HAP-1 (cell line): Measurements from ENCODE around the gene RIF1.

Experiments
- DNase-seq, 2 experiments: peaks; one replicate each; pipeline ENCODE4 v3.0.0-alpha.2; 2016 to 2020; ENCODE audit warnings: low spot score in 2 of 2
- H3K27me3 ChIP-seq: fragments of 250-450 bp; sonication (Bioruptor Pico); 2 replicates; pipeline ENCODE4 v1.5.1; 2020; ENCODE audit warnings: low read depth, mild to moderate bottlenecking, moderate library complexity
- H3K36me3 ChIP-seq: fragments of 250-450 bp; sonication (Bioruptor Pico); replicated peaks from 2 replicates; pipeline ENCODE4 v1.5.1; 2020; ENCODE audit warnings: mild to moderate bottlenecking
- H3K4me1 ChIP-seq: fragments of 250-450 bp; sonication (Bioruptor Pico); 2 replicates; pipeline ENCODE4 v1.5.1; 2020; ENCODE audit warnings: mild to moderate bottlenecking
- H3K4me3 ChIP-seq: fragments of 250-450 bp; sonication (Bioruptor Pico); 2 replicates; pipeline ENCODE4 v1.5.1; 2020; ENCODE audit warnings: mild to moderate bottlenecking, moderate library complexity
- H3K9me3 ChIP-seq: fragments of 250-450 bp; sonication (Bioruptor Pico); 2 replicates; pipeline ENCODE4 v1.5.1; 2020; ENCODE audit warnings: mild to moderate bottlenecking, moderate library complexity
- in situ Hi-C: fragments of 300-500 bp; cut with MboI; formaldehyde crosslinking; loops from 3 replicates; pipeline ENCODE4 v1.14.3; 2020; ENCODE audit warnings: low sequenced_read_pairs, inconsistent platforms, mixed read lengths

RIF1 gene, protein sequence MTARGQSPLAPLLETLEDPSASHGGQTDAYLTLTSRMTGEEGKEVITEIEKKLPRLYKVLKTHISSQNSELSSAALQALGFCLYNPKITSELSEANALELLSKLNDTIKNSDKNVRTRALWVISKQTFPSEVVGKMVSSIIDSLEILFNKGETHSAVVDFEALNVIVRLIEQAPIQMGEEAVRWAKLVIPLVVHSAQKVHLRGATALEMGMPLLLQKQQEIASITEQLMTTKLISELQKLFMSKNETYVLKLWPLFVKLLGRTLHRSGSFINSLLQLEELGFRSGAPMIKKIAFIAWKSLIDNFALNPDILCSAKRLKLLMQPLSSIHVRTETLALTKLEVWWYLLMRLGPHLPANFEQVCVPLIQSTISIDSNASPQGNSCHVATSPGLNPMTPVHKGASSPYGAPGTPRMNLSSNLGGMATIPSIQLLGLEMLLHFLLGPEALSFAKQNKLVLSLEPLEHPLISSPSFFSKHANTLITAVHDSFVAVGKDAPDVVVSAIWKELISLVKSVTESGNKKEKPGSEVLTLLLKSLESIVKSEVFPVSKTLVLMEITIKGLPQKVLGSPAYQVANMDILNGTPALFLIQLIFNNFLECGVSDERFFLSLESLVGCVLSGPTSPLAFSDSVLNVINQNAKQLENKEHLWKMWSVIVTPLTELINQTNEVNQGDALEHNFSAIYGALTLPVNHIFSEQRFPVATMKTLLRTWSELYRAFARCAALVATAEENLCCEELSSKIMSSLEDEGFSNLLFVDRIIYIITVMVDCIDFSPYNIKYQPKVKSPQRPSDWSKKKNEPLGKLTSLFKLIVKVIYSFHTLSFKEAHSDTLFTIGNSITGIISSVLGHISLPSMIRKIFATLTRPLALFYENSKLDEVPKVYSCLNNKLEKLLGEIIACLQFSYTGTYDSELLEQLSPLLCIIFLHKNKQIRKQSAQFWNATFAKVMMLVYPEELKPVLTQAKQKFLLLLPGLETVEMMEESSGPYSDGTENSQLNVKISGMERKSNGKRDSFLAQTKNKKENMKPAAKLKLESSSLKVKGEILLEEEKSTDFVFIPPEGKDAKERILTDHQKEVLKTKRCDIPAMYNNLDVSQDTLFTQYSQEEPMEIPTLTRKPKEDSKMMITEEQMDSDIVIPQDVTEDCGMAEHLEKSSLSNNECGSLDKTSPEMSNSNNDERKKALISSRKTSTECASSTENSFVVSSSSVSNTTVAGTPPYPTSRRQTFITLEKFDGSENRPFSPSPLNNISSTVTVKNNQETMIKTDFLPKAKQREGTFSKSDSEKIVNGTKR (N-terminal part only)

GRCh38 chr2:151409601-151410484, at the start of gene RIF1:
TSS of gene RIF1 (plus strand) at chr2:151409902. CDS start at chr2:151410424, 522 bp downstream.
- Histone ChIP-seq H3K9me3 (peaks cover 4% of the 10 kb centered on the region; the same call in 1 of the 2 replicates), H3K4me1 (peaks cover 14% of the 10 kb centered on the region), H3K27me3 (no peaks in the 10 kb centered on the region), H3K36me3 (peaks cover 36% of the 10 kb centered on the region), H3K4me3 (peak within 1 kb of the TSS; percentile 89)
- in situ Hi-C loops, result no loop called here
- DNase-seq, result peak; percentile 96

DNA sequence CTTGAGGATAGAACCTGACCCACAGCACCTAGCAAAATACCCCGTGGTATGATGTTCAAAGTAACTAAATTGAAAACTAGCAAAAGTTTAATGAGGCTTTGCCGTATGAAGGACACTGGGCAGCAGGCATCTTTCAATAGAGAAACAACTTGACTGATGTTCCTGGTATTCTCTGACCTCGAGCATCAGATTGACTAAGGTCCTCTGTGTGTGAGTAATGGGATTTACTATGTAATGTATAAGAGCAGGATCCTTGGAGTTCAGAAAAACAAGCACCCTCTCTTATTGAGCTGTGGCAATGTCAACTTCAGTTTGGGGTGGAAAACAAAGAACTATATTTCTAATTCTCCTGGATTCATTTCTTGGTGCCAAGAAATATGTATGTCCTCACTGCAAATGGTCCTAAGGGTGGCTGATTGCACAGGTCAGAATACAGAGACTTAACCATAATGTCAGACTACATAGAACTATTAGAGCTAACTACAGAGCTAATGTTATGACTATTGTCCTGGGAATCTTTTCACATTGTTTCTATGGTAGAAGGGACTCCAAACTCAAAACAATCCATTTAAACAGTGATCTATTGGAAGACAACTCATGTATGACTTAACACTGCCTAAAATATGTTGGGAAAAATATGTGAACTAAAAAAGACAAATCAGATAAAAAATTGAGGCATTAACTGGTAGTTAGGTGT, 47.9 kb upstream of the RIF1 start:
- in situ Hi-C loops, result no loop called here
- H3K4me1 ChIP-seq, result peaks cover 14% of the 10 kb centered on the region
- no peaks in the 10 kb centered on the region for H3K9me3 ChIP-seq
- DNase-seq, result no peak
- no peaks in the 10 kb centered on the region for H3K27me3 ChIP-seq
- no peaks in the 10 kb centered on the region for H3K36me3 ChIP-seq
- no peak overlapping the region for H3K4me3 ChIP-seq

- H3K36me3 ChIP-seq, result no peaks in the 10 kb centered on the region
- peaks cover 4% of the 10 kb centered on the region for H3K4me1 ChIP-seq
- in situ Hi-C loops, result no loop called here
- no peak overlapping the region for H3K4me3 ChIP-seq
- H3K27me3 ChIP-seq, result no peaks in the 10 kb centered on the region
- no peaks in the 10 kb centered on the region for H3K9me3 ChIP-seq
- no peak for DNase-seq
Observed at GRCh38 chr2:151363709-151364108, 46.0 kb upstream of the RIF1 start.

- Histone ChIP-seq H3K4me1 (no peaks in the 10 kb centered on the region), H3K9me3 (no peaks in the 10 kb centered on the region), H3K36me3 (no peaks in the 10 kb centered on the region), H3K4me3 (no peak overlapping the region), H3K27me3 (no peaks in the 10 kb centered on the region)
- no peak for DNase-seq
- in situ Hi-C loops, result no loop called here
Observed at GRCh38 chr2:151367571-151367970, 42.1 kb upstream of the RIF1 start.

- no peaks in the 10 kb centered on the region for H3K9me3 ChIP-seq
- no peaks in the 10 kb centered on the region for H3K27me3 ChIP-seq
- H3K4me3 ChIP-seq, result no peak overlapping the region
- in situ Hi-C loops, result no loop called here
- H3K36me3 ChIP-seq, result no peaks in the 10 kb centered on the region
- DNase-seq, result peak in 1 of 2 experiments; percentile 14
- peaks cover 11% of the 10 kb centered on the region for H3K4me1 ChIP-seq
Observed at GRCh38 chr2:151374436-151374835, 35.3 kb upstream of the RIF1 start.

- in situ Hi-C loops, result no loop called here
- Histone ChIP-seq H3K4me1 (peaks cover 5% of the 10 kb centered on the region), H3K27me3 (no peaks in the 10 kb centered on the region), H3K9me3 (no peaks in the 10 kb centered on the region), H3K36me3 (no peaks in the 10 kb centered on the region), H3K4me3 (no peak overlapping the region)
- no peak for DNase-seq
Observed at GRCh38 chr2:151379169-151379568, 30.5 kb upstream of the RIF1 start.

- no peak for DNase-seq
- H3K36me3 ChIP-seq, result no peaks in the 10 kb centered on the region
- H3K9me3 ChIP-seq, result no peaks in the 10 kb centered on the region
- H3K4me3 ChIP-seq, result no peak overlapping the region
- no peaks in the 10 kb centered on the region for H3K27me3 ChIP-seq
- in situ Hi-C loops, result no loop called here
- peaks cover 6% of the 10 kb centered on the region; the same call in 1 of the 2 replicates for H3K4me1 ChIP-seq
Observed at GRCh38 chr2:151380580-151381235, 29.0 kb upstream of the RIF1 start.

- H3K4me1 ChIP-seq, result peaks cover 6% of the 10 kb centered on the region; the same call in 1 of the 2 replicates
- H3K27me3 ChIP-seq, result no peaks in the 10 kb centered on the region
- in situ Hi-C loops, result no loop called here
- H3K36me3 ChIP-seq, result no peaks in the 10 kb centered on the region
- no peak for DNase-seq
- H3K9me3 ChIP-seq, result no peaks in the 10 kb centered on the region
- H3K4me3 ChIP-seq, result no peak overlapping the region
Observed at GRCh38 chr2:151381266-151381665, 28.4 kb upstream of the RIF1 start.

- no peaks in the 10 kb centered on the region for H3K36me3 ChIP-seq
- H3K27me3 ChIP-seq, result no peaks in the 10 kb centered on the region
- H3K4me1 ChIP-seq, result peaks cover 6% of the 10 kb centered on the region; the same call in 1 of the 2 replicates
- no peaks in the 10 kb centered on the region for H3K9me3 ChIP-seq
- in situ Hi-C loops, result no loop called here
- no peak for DNase-seq
- H3K4me3 ChIP-seq, result no peak overlapping the region
Observed at GRCh38 chr2:151388011-151388410, 21.7 kb upstream of the RIF1 start.

- in situ Hi-C loops, result no loop called here
- H3K4me3 ChIP-seq, result no peak overlapping the region
- DNase-seq, result no peak
- no peaks in the 10 kb centered on the region for H3K36me3 ChIP-seq
- H3K9me3 ChIP-seq, result no peaks in the 10 kb centered on the region
- no peaks in the 10 kb centered on the region for H3K4me1 ChIP-seq
- H3K27me3 ChIP-seq, result no peaks in the 10 kb centered on the region
Observed at GRCh38 chr2:151391436-151391835, 18.3 kb upstream of the RIF1 start.

DNA sequence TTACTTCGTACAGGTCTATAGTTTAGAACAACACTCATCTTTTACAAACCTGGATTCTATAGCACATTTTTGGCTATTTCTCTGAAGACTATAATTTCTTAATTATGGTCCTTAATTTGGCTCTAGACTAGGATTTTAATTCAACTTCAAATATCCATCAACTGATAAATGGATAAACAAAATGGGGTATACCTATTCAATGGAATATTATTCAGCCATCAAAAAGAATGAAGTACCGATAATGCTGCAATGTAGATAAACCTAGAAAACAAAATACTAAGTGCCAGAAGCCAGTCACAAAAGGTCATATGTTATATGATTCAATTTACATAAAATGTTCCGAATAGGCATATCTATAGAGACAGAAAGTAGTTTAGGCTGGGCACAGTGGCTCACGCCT, 15.2 kb upstream of the RIF1 start:
- Histone ChIP-seq H3K9me3 (no peaks in the 10 kb centered on the region), H3K27me3 (no peaks in the 10 kb centered on the region), H3K4me3 (no peak overlapping the region), H3K4me1 (no peaks in the 10 kb centered on the region), H3K36me3 (no peaks in the 10 kb centered on the region)
- in situ Hi-C loops, result no loop called here
- no peak for DNase-seq
